Fibroblast of mammary gland (primary cell): ENCODE measurements around the gene CDH22.

Experiments used
- DNase-seq: peaks from one replicate; pipeline ENCODE4 v3.0.0-alpha.2; 2010; ENCODE audit warnings: low read depth
- H3K4me3 ChIP-seq: 2 replicates; pipeline ENCODE4 v1.5.1; 2011; ENCODE audit warnings: low read depth, mild to moderate bottlenecking, low read length, moderate library complexity; ENCODE audit not compliant: control insufficient read depth
- CTCF ChIP-seq: conservative IDR thresholded peaks from 2 replicates; pipeline ENCODE4 v1.5.1; 2011; ENCODE audit warnings: low read depth, low read length, inconsistent platforms; ENCODE audit not compliant: control insufficient read depth, insufficient read depth

Gene CDH22

GRCh38 chr20:46195264-46196036 is 112.8 kb downstream of the CDH22 start:
- no peak overlapping the region for H3K4me3 ChIP-seq
- no peak for TF ChIP-seq CTCF
- no peak for DNase-seq

GRCh38 chr20:46194409-46194808 is 113.9 kb downstream of the CDH22 start:
- TF ChIP-seq CTCF, result no peak
- H3K4me3 ChIP-seq, result no peak overlapping the region
- DNase-seq, result no peak

- DNase-seq, result no peak
- TF ChIP-seq CTCF, result no peak
- H3K4me3 ChIP-seq, result no peak overlapping the region
These were observed 115.8 kb downstream of the CDH22 start for GRCh38 chr20:46192376-46192944.

GRCh38 chr20:46191611-46192010 is 116.7 kb downstream of the CDH22 start:
- DNase-seq, result no peak
- no peak for TF ChIP-seq CTCF
- no peak overlapping the region for H3K4me3 ChIP-seq

- TF ChIP-seq CTCF, result no peak
- DNase-seq, result no peak
- no peak overlapping the region for H3K4me3 ChIP-seq
These were observed 117.1 kb downstream of the CDH22 start for GRCh38 chr20:46191168-46191540.

- no peak for DNase-seq
- TF ChIP-seq CTCF, result no peak
- no peak overlapping the region for H3K4me3 ChIP-seq
These were observed 117.7 kb downstream of the CDH22 start for GRCh38 chr20:46190478-46191167.
